PC-3 (cell line): Measurements from ENCODE around the gene KAZN.

Source experiments
- CTCF ChIP-seq: fragments of 300-600 bp; sonication (generic); conservative IDR thresholded peaks from 2 replicates; pipeline ENCODE4 v1.5.1; 2017; ENCODE audit warnings: antibody characterized with exemption, low read depth, mild to moderate bottlenecking, low read length
- EZH2 ChIP-seq: fragments of 300-600 bp; sonication (generic); IDR thresholded peaks from one replicate; pipeline ENCODE4 v1.6.1; 2017; ENCODE audit warnings: antibody characterized with exemption, mild to moderate bottlenecking, low read length; ENCODE audit not compliant: unreplicated experiment

- TF ChIP-seq CTCF: no peak
- TF ChIP-seq EZH2: no peak
Observed at GRCh38 chr1:14822493-14822892, 224.0 kb downstream of the KAZN start.
